Epidermal melanocyte (primary cell): Measurements from ENCODE around the gene MYH6.
"Not testable (repeated sequence)": the region's sequence is repeated elsewhere in the genome, so short reads cannot be mapped to it uniquely, and the experiment has no call there.

Source experiments
- DNase-seq: peaks from one replicate; pipeline ENCODE4 v3.0.0; 2011; ENCODE audit warnings: low spot score; ENCODE audit not compliant: insufficient read length

The MYH6 gene

GRCh38 chr14:23407516-23408306 lies at the start of gene MYH6:
Gene MYH6, minus strand, starts transcription at chr14:23408273. Its CDS starts 1,050 bp downstream, at chr14:23407223.
- no peak for DNase-seq

- not testable (repeated sequence) for DNase-seq
These were observed 49.0 kb upstream of the MYH6 start for GRCh38 chr14:23456883-23457586.

- DNase-seq, result no peak
These were observed 46.4 kb upstream of the MYH6 start for GRCh38 chr14:23454445-23454856.

- no peak for DNase-seq
These were observed 44.2 kb upstream of the MYH6 start for GRCh38 chr14:23452237-23452636.

- DNase-seq, result no peak
These were observed 42.3 kb upstream of the MYH6 start for GRCh38 chr14:23450379-23450778.

- no peak for DNase-seq
These were observed 41.2 kb upstream of the MYH6 start for GRCh38 chr14:23449314-23449713.

GRCh38 chr14:23447361-23448350 lies 39.6 kb upstream of the MYH6 start:
- DNase-seq, result no peak

GRCh38 chr14:23446291-23446851 lies 38.3 kb upstream of the MYH6 start:
- DNase-seq, result no peak

GRCh38 chr14:23445773-23446172 lies 37.7 kb upstream of the MYH6 start:
- no peak for DNase-seq

- no peak for DNase-seq
These were observed 36.2 kb upstream of the MYH6 start for GRCh38 chr14:23444314-23444713.

- no peak for DNase-seq
These were observed 35.8 kb upstream of the MYH6 start for GRCh38 chr14:23443881-23444280.

GRCh38 chr14:23443411-23443812 lies 35.3 kb upstream of the MYH6 start:
- DNase-seq, result no peak

GRCh38 chr14:23442721-23443356 lies 34.8 kb upstream of the MYH6 start:
- DNase-seq, result no peak

GRCh38 chr14:23441076-23441475 lies 33.0 kb upstream of the MYH6 start:
- no peak for DNase-seq

GRCh38 chr14:23439107-23439835 lies 31.2 kb upstream of the MYH6 start:
- no peak for DNase-seq

GRCh38 chr14:23438101-23438971 lies 30.3 kb upstream of the MYH6 start:
- no peak for DNase-seq

GRCh38 chr14:23437133-23438100 lies 29.3 kb upstream of the MYH6 start:
- DNase-seq, result no peak
